K562 (cell line): ENCODE data around the gene PCNX4.

ENCODE experiments used
- BACH1 ChIP-seq: fragments of 200-800 bp; sonication (Bioruptor generic); IDR thresholded peaks from 2 replicates; pipeline ENCODE4 v1.6.1; 2016; ENCODE audit warnings: missing genetic modification characterization, missing compliant biosample characterization
- CBX2 ChIP-seq: fragments of 200-600 bp; sonication (generic); IDR thresholded peaks from one replicate; pipeline ENCODE4 v1.6.1; 2012; ENCODE audit warnings: mild to moderate bottlenecking, low read length, inconsistent platforms; ENCODE audit not compliant: insufficient read depth, poor library complexity, severe bottlenecking
- NR3C1 ChIP-seq: sonication (generic); formaldehyde crosslinking; IDR thresholded peaks from 2 replicates; pipeline ENCODE4 v1.8.1; 2022; ENCODE audit warnings: missing genetic modification reagents
- SP1 ChIP-seq: sonication (generic); formaldehyde crosslinking; IDR thresholded peaks from 2 replicates; pipeline ENCODE4 v1.8.1; 2022; ENCODE audit warnings: mild to moderate bottlenecking, missing genetic modification reagents
- U2AF2 ChIP-seq: fragments of 200-400 bp; formaldehyde crosslinking; optimal IDR thresholded peaks from 2 replicates; pipeline ENCODE3; 2017; ENCODE audit warnings: low read depth, mild to moderate bottlenecking, low read length

- TF ChIP-seq BACH1 (tag), result no peak
- no peak for TF ChIP-seq NR3C1 (CRISPR knock-in tag)
- TF ChIP-seq SP1 (CRISPR knock-in tag), result no peak
- no peak for TF ChIP-seq U2AF2
- no peak for TF ChIP-seq CBX2
Observed at GRCh38 chr14:60067882-60068281, 23.8 kb upstream of the PCNX4 start.
